ENCODE data around the gene GTPBP1. TPM values are rescaled to one million over a fixed set of nuclear protein-coding genes. Genes with fewer than 3 reads are reported as not detected.

GTPBP1 gene
- total and polyA plus RNA-seq, 2 donors: 27.8 to 30.8 TPM

- no peak for DNase-seq (ENCODE audit: extremely low spot score)
- peaks cover 5% of the 10 kb centered on the region for H3K36me3 ChIP-seq (ENCODE audit: insufficient read depth)
Observed at GRCh38 chr22:38725900-38726655, 20.3 kb downstream of the GTPBP1 start.

GRCh38 chr22:38727123-38727522 lies 21.4 kb downstream of the GTPBP1 start:
- Histone ChIP-seq H3K4me3 (ENCODE audit: low read depth, low read length) (no peak overlapping the region), H3K27ac (ENCODE audit: low read depth) (no peak overlapping the region), H3K36me3 (ENCODE audit: insufficient read depth) (peaks cover 5% of the 10 kb centered on the region), H3K4me1 (ENCODE audit: insufficient read depth) (no peaks in the 10 kb centered on the region)
- no peak for DNase-seq (ENCODE audit: extremely low spot score)
- 95% methylated on average over 12 of the region's 12 CpGs for WGBS

More at GRCh38 chr22:38725900-38726655, 20.3 kb downstream of the GTPBP1 start:
- Histone ChIP-seq H3K27ac (ENCODE audit: low read depth) (no peak overlapping the region), H3K4me3 (ENCODE audit: low read depth, low read length) (no peak overlapping the region), H3K4me1 (ENCODE audit: insufficient read depth) (no peaks in the 10 kb centered on the region)
- 95% methylated on average over 18 of the region's 18 CpGs for WGBS

DNA sequence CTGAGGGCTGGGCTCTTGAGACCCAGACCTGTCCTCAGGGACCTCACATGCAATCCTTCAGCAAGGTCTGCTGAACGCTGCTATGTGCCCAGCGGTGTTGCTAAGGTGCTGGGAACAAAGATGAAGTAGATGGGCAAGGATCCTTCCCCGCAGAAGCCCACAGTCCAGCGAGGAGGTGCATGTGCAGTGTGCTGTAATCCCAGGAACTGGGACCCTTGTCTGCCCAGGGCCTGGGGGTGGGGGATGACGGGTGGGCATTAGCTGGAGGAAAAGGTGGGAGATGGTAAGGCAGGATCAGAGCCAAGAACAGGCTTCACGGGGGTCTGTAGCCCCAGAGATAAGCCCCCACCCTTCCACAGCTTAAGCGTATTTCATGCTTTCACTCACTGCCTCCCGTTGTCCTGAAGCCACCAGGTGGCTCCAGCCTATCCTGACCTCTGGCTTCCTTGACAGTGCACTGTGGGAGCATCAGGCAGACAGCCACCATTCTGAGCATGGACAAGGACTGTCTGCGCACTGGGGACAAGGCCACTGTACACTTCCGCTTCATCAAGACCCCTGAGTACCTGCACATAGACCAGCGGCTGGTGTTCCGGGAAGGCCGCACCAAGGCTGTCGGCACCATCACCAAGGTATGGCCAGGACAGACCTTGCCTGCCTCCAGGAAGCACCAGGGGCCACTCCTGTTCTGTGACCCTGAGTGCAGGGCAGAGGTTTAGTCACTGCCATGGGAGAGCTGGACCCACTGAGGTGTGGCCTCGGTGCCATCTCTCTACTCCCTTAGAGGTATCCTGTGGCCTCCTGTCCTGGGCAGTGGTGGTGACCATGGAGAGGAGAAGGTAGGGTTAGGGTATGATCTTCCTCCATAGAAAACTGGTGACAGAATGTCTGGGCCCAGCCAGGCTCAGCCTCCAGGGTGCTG lies 22.0 kb downstream of the GTPBP1 start:
- Histone ChIP-seq H3K4me1 (ENCODE audit: insufficient read depth) (no peaks in the 10 kb centered on the region), H3K36me3 (ENCODE audit: insufficient read depth) (peaks cover 5% of the 10 kb centered on the region), H3K4me3 (ENCODE audit: low read depth, low read length) (no peak overlapping the region), H3K27ac (ENCODE audit: low read depth) (no peak overlapping the region)
- WGBS: 93% methylated on average over 15 of the region's 15 CpGs
- no peak for DNase-seq (ENCODE audit: extremely low spot score)

DNA sequence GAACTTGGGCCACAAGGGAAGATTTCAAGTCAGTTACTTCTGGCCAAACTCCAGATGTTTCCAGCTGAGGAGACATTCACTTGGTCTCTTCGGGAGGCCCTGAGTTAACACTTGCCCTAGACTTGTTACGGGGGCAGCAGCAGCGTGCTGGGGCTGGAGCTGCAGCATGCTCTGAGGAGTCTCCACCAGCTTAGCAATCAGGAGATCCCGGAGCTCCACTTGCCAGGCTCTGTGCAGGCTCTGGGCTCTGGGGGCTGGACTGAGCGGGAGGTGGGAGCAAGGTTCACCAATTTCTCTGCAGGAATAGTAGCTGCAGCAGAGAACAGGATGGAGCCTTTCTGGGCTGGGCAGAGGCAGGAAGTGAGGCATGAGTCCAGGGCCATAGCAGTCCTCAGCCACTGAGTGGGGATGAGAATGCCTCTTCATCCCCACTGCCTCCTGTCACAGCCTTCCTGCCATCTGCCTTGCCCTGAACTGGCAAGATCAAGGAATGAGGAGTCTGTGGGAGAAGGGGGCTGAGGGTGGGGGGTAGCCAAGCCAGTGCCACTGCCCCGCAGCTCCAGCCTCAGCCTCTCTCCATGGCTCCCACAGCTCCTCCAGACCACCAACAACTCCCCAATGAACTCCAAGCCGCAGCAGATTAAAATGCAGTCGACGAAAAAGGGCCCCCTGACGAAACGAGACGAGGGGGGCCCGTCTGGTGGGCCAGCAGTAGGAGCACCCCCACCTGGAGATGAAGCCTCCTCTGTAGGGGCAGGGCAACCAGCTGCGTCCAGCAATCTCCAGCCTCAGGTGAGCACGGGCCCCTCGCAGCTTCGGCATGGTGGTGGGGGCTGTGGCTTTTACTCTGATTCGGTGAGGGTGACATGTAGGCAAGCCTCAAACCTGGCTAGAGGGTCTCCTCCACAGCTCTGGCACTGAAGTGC lies 23.4 kb downstream of the GTPBP1 start:
- H3K4me1 ChIP-seq (ENCODE audit: insufficient read depth): no peaks in the 10 kb centered on the region
- H3K4me3 ChIP-seq (ENCODE audit: low read depth, low read length): no peak overlapping the region
- peaks cover 5% of the 10 kb centered on the region for H3K36me3 ChIP-seq (ENCODE audit: insufficient read depth)
- DNase-seq (ENCODE audit: extremely low spot score): no peak
- no peak overlapping the region for H3K27ac ChIP-seq (ENCODE audit: low read depth)
- 92% methylated on average over 18 of the region's 18 CpGs for WGBS

GRCh38 chr22:38729946-38730345 lies 24.2 kb downstream of the GTPBP1 start:
- H3K27ac ChIP-seq (ENCODE audit: low read depth): no peak overlapping the region
- no peak overlapping the region for H3K4me3 ChIP-seq (ENCODE audit: low read depth, low read length)
- H3K4me1 ChIP-seq (ENCODE audit: insufficient read depth): no peaks in the 10 kb centered on the region
- H3K36me3 ChIP-seq (ENCODE audit: insufficient read depth): peaks cover 1% of the 10 kb centered on the region
- 88% methylated on average over 6 of the region's 6 CpGs for WGBS
- DNase-seq (ENCODE audit: extremely low spot score): no peak

GRCh38 chr22:38730411-38730871 lies 24.7 kb downstream of the GTPBP1 start:
- Histone ChIP-seq H3K4me3 (ENCODE audit: low read depth, low read length) (no peak overlapping the region), H3K36me3 (ENCODE audit: insufficient read depth) (peaks cover 3% of the 10 kb centered on the region), H3K27ac (ENCODE audit: low read depth) (no peak overlapping the region), H3K4me1 (ENCODE audit: insufficient read depth) (no peaks in the 10 kb centered on the region)
- WGBS: 94% methylated on average over 13 of the region's 13 CpGs
- no peak for DNase-seq (ENCODE audit: extremely low spot score)

GRCh38 chr22:38731703-38732161 lies 26.0 kb downstream of the GTPBP1 start:
- no peak for DNase-seq (ENCODE audit: extremely low spot score)
- WGBS: 84% methylated on average over 6 of the region's 6 CpGs
- H3K36me3 ChIP-seq (ENCODE audit: insufficient read depth): peaks cover 3% of the 10 kb centered on the region

DNA sequence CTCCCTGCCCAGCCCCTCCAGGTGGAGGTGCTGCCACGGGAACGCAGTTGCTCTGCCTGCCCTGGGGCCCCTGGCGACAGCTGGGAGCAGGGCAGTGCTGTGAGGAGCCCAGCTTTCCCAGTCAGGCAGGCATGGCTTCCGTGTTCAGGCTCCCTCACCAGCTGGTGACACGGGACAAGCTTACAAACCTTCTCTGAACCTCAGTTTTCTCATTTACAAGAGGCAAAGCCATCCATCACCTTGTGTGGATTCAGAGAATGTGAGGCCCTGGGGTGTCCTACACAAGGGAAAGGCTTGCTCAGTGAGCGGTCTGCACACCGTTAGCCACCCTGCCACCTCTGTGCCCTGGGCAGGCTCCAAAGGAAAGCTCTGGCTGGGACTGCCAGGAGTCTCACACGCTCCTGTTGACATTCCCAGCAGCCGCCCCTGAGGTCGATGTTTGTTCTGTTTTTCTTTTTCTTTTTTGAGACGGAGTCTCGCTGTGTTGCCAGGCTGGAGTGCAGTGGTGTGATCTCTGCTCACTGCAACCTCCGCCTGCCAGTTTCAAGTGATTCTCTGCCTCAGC lies 26.6 kb downstream of the GTPBP1 start:
- 80% methylated on average over 13 of the region's 13 CpGs for WGBS
- H3K27ac ChIP-seq (ENCODE audit: low read depth): no peak overlapping the region
- H3K36me3 ChIP-seq (ENCODE audit: insufficient read depth): peaks cover 3% of the 10 kb centered on the region
- no peaks in the 10 kb centered on the region for H3K4me1 ChIP-seq (ENCODE audit: insufficient read depth)
- no peak overlapping the region for H3K4me3 ChIP-seq (ENCODE audit: low read depth, low read length)
- DNase-seq (ENCODE audit: extremely low spot score): no peak

More at GRCh38 chr22:38731703-38732161, 26.0 kb downstream of the GTPBP1 start:
- H3K4me3 ChIP-seq (ENCODE audit: low read depth, low read length): no peak overlapping the region
- no peaks in the 10 kb centered on the region for H3K4me1 ChIP-seq (ENCODE audit: insufficient read depth)
- no peak overlapping the region for H3K27ac ChIP-seq (ENCODE audit: low read depth)

DNA sequence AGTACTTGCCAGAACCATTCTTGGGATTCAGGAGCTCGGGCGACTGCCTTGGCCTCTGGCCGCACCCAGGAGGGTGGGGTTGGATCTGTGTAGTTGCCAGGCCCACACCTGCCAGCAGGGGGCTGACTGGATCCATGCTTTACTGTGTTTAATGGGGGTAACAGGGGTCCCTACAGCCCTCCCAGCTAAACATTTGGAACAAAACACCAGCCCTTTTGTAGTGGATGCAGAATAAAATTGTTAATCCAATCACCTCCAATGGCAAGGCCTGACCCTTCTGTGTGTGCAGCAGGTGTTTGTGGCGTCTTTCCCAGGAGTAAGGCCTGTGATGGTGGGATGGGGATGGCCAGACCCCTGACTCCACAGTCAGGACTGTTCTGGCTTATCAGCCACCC lies 27.6 kb downstream of the GTPBP1 start:
- no peak overlapping the region for H3K27ac ChIP-seq (ENCODE audit: low read depth)
- WGBS: 30% methylated on average over 4 of the region's 4 CpGs
- no peak for DNase-seq (ENCODE audit: extremely low spot score)
- H3K4me3 ChIP-seq (ENCODE audit: low read depth, low read length): no peak overlapping the region
- no peaks in the 10 kb centered on the region for H3K4me1 ChIP-seq (ENCODE audit: insufficient read depth)
- peaks cover 2% of the 10 kb centered on the region for H3K36me3 ChIP-seq (ENCODE audit: insufficient read depth)

DNA sequence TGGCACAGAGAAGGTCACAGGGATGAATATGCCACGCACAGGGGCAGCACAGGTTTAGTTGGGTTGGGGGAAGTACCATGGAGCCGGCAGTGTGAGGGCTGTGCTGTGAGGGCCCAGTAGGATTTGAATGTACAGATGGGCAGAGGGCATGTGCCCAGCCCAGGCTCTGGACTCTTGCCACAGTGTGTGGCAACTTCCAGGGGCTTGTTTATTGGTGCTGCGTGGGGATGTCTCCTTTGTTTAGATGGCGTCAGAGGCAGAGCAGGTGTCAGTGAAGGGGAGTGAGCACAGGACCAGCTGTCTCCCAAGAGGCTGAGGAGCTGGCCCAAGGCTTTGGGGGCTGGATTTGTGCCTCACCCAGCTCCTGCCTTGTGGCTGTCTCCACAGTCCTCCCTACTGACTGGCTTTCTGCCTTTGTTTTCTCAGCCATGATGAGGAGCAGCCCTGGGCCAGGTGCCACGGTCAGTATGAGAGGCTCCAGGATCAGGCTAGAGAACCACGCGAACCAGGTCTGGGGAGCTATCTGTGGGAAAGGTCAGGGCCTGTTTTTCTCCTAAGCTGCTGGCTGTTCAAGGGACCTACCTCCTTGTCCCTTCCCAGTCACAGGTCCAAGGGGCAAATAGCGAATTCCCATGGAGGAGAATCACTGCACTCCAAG lies 28.1 kb downstream of the GTPBP1 start:
- no peak for DNase-seq (ENCODE audit: extremely low spot score)
- Histone ChIP-seq H3K36me3 (ENCODE audit: insufficient read depth) (peaks cover 2% of the 10 kb centered on the region), H3K4me3 (ENCODE audit: low read depth, low read length) (no peak overlapping the region), H3K4me1 (ENCODE audit: insufficient read depth) (no peaks in the 10 kb centered on the region), H3K27ac (ENCODE audit: low read depth) (no peak overlapping the region)
- 44% methylated on average over 8 of the region's 8 CpGs for WGBS

DNA sequence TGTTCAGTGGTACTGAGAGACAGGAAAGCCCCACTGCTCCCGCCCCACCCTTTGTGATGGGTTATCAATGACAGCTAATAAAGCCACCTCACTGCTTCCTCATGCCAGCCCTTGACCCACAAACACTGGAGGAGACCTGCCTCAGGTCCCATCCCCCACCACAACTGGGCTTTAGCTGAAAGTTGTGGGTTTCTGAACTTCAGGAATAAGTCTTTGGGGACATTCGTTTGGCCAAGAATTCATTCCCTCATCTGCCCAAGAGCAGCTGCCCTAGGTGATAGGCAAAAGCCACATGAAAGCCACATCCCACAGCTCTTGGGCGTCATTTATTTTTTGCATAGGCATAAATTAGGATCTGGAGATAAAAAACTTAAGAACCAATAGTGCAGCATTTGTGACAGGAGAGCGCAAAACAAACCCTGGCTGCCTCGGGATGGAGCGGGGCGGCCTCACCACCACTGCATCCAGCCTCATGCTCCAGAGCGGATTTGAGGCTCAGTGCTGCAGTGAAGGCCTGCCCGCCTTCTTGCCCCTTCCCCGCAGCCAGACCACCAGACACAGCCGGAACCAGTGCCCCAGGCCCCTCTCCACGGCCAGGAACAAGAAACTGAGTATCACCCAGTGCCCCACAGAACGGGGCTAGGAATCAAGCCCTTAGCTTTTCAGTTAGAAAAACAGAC lies 28.8 kb downstream of the GTPBP1 start:
- WGBS: 85% methylated on average over 13 of the region's 13 CpGs
- Histone ChIP-seq H3K4me3 (ENCODE audit: low read depth, low read length) (no peak overlapping the region), H3K4me1 (ENCODE audit: insufficient read depth) (no peaks in the 10 kb centered on the region), H3K36me3 (ENCODE audit: insufficient read depth) (peaks cover 5% of the 10 kb centered on the region), H3K27ac (ENCODE audit: low read depth) (no peak overlapping the region)
- no peak for DNase-seq (ENCODE audit: extremely low spot score)

GRCh38 chr22:38735126-38735464 lies 29.4 kb downstream of the GTPBP1 start:
- H3K4me1 ChIP-seq (ENCODE audit: insufficient read depth): no peaks in the 10 kb centered on the region
- H3K27ac ChIP-seq (ENCODE audit: low read depth): no peak overlapping the region
- peaks cover 10% of the 10 kb centered on the region for H3K36me3 ChIP-seq (ENCODE audit: insufficient read depth)
- no peak overlapping the region for H3K4me3 ChIP-seq (ENCODE audit: low read depth, low read length)
- WGBS: 92% methylated on average over 7 of the region's 7 CpGs
- DNase-seq (ENCODE audit: extremely low spot score): no peak

All from urinary bladder (tissue), 4 donors.